Liver (tissue), 9 donors: Measurements from ENCODE around the gene RBM33. TPM values are rescaled to one million over a fixed set of nuclear protein-coding genes. Genes with fewer than 3 reads are reported as not detected.
A peak's percentile ranks its signal among the peaks of the same experiment; 100 is the strongest.

Experiments
- DNase-seq: peaks from one replicate; pipeline ENCODE4 v3.0.0-alpha.2; 2017; ENCODE audit warnings: low spot score
- H3K27ac ChIP-seq, 2 donors: one replicate each; pipeline ENCODE4 v1.7.0; 2013; ENCODE audit warnings: inconsistent platforms in 2 of 2, low read length in 2 of 2, control low read depth in 1 of 2, low read depth in 1 of 2, mild to moderate bottlenecking in 1 of 2
- H3K27me3 ChIP-seq, 4 donors: one replicate each; pipeline versions ENCODE4 v1.6.1 to v1.7.0; 2013; ENCODE audit warnings: low read length in 3 of 4, inconsistent platforms in 1 of 4, mild to moderate bottlenecking in 1 of 4, moderate library complexity in 1 of 4; ENCODE audit not compliant: control insufficient read depth in 4 of 4, insufficient read depth in 4 of 4
- H3K36me3 ChIP-seq, 4 donors: one replicate each; pipeline versions ENCODE4 v1.6.1 to v1.7.0; 2013; ENCODE audit warnings: low read length in 3 of 4, mild to moderate bottlenecking in 3 of 4, low read depth in 1 of 4, moderate library complexity in 1 of 4; ENCODE audit not compliant: control insufficient read depth in 4 of 4, insufficient read depth in 3 of 4
- H3K4me1 ChIP-seq, 4 donors: one replicate each; pipeline versions ENCODE4 v1.6.1 to v1.7.0; 2013; ENCODE audit warnings: low read length in 3 of 4, mild to moderate bottlenecking in 3 of 4, moderate library complexity in 1 of 4; ENCODE audit not compliant: control insufficient read depth in 4 of 4, insufficient read depth in 4 of 4
- H3K4me3 ChIP-seq, 3 donors: one replicate each; pipeline versions ENCODE4 v1.6.1 to v1.7.0; 2013; ENCODE audit warnings: low read length in 3 of 3, control low read depth in 1 of 3, low read depth in 1 of 3, mild to moderate bottlenecking in 1 of 3
- H3K9ac ChIP-seq, 2 donors: one replicate each; pipeline ENCODE4 v1.7.0; 2013; ENCODE audit warnings: low read length in 2 of 2, mild to moderate bottlenecking in 2 of 2, moderate library complexity in 2 of 2, control low read depth in 1 of 2, low read depth in 1 of 2
- H3K9me3 ChIP-seq, 4 donors: one replicate each; pipeline versions ENCODE4 v1.6.1 to v1.7.0; 2013; ENCODE audit warnings: low read length in 3 of 4; ENCODE audit not compliant: control insufficient read depth in 4 of 4
- ATF3 ChIP-seq: IDR thresholded peaks from 2 replicates; pipeline ENCODE4 v1.6.1; 2016; ENCODE audit warnings: antibody characterized with exemption
- CTCF ChIP-seq: fragments of 150-350 bp; IDR thresholded peaks from 2 replicates; pipeline ENCODE4 v1.5.1; 2017; ENCODE audit warnings: improper control_type of control experiment, low read depth, low read length; ENCODE audit not compliant: missing input control
- EGR1 ChIP-seq, 2 donors: IDR thresholded peaks; 2 replicates each; pipeline ENCODE4 v1.6.1; 2016 to 2018; ENCODE audit warnings: antibody characterized with exemption in 2 of 2, low read depth in 2 of 2
- FOXA1 ChIP-seq: IDR thresholded peaks from 2 replicates; pipeline ENCODE4 v1.6.1; 2016; ENCODE audit warnings: antibody characterized with exemption
- FOXA2 ChIP-seq: IDR thresholded peaks from 2 replicates; pipeline ENCODE4 v1.6.1; 2016; ENCODE audit warnings: antibody characterized with exemption
- GABPA ChIP-seq, 2 donors: IDR thresholded peaks in 1 of 2; conservative IDR thresholded peaks in 1 of 2; 2 replicates each; pipeline ENCODE4 v1.6.1; 2016; ENCODE audit warnings: antibody characterized with exemption in 2 of 2, mild to moderate bottlenecking in 1 of 2, moderate library complexity in 1 of 2
- HNF4A ChIP-seq, 2 donors: conservative IDR thresholded peaks; 2 replicates each; pipeline ENCODE4 v1.6.1; 2016; ENCODE audit warnings: antibody characterized with exemption in 2 of 2, mild to moderate bottlenecking in 2 of 2
- HNF4G ChIP-seq: IDR thresholded peaks from 2 replicates; pipeline ENCODE4 v1.6.1; 2016; ENCODE audit warnings: antibody characterized with exemption
- JUND ChIP-seq, 2 donors: IDR thresholded peaks; 2 replicates each; pipeline ENCODE4 v1.6.1; 2016; ENCODE audit warnings: antibody characterized with exemption in 2 of 2
- MAX ChIP-seq: IDR thresholded peaks from 2 replicates; pipeline ENCODE4 v1.6.1; 2016; ENCODE audit warnings: antibody characterized with exemption
- NR2F2 ChIP-seq: IDR thresholded peaks from 2 replicates; pipeline ENCODE4 v1.6.1; 2016; ENCODE audit warnings: antibody characterized with exemption
- RAD21 ChIP-seq, 2 donors: IDR thresholded peaks; 2 replicates each; pipeline ENCODE4 v1.6.1; 2016; ENCODE audit warnings: antibody characterized with exemption in 2 of 2, mild to moderate bottlenecking in 2 of 2
- REST ChIP-seq: IDR thresholded peaks from 2 replicates; pipeline ENCODE4 v1.6.1; 2016; ENCODE audit warnings: antibody characterized with exemption, mild to moderate bottlenecking
- RXRA ChIP-seq, 2 donors: IDR thresholded peaks; 2 replicates each; pipeline ENCODE4 v1.6.1; 2017 to 2018; ENCODE audit warnings: antibody characterized with exemption in 2 of 2, mild to moderate bottlenecking in 1 of 2
- SP1 ChIP-seq: IDR thresholded peaks from 2 replicates; pipeline ENCODE4 v1.6.1; 2018; ENCODE audit warnings: antibody characterized with exemption, mild to moderate bottlenecking
- TAF1 ChIP-seq: conservative IDR thresholded peaks from 2 replicates; pipeline ENCODE4 v1.6.1; 2016; ENCODE audit warnings: antibody characterized with exemption, mild to moderate bottlenecking
- YY1 ChIP-seq: IDR thresholded peaks from 2 replicates; pipeline ENCODE4 v1.6.1; 2016; ENCODE audit warnings: antibody characterized with exemption, mild to moderate bottlenecking
- ZBTB33 ChIP-seq: IDR thresholded peaks from 2 replicates; pipeline ENCODE4 v1.6.1; 2016; ENCODE audit warnings: antibody characterized with exemption
- WGBS: extraction: QIAGEN DNeasy Blood & Tissue Kit; methylation state at CpG from one replicate; pipeline ENCODE4 v1.1.7; 2013; 5-methylcytosine and 5-hydroxymethylcytosine counted together
- polyA plus RNA-seq, 2 donors: library from polyadenylated mRNA; stranded (reverse) in 1 of 2; unstranded in 1 of 2; fragments of 200-250 nt in 1 of 2; fragments of >200 nt in 1 of 2; fragmentation: Nextera tagmentation in 1 of 2; extraction: Ambion mirVana in 1 of 2; gene quantifications; one replicate each; pipeline versions ENCODE4 v1.2.1 to v1.2.3, GENCODE V29; 2013 to 2015
- total RNA-seq, 2 donors: library from RNA; depleted of rRNA; stranded (reverse); fragments of >200 nt; gene quantifications; one replicate each; pipeline ENCODE4 v1.2.3, GENCODE V29; 2014
- donor health status: healthy.
- donor health status: healthy.
- donor health status: healthy.
- donor health status: healthy.
- donor health status: healthy.

RBM33 gene
- total and polyA plus RNA-seq, 4 donors = 7.8 to 48.9 (median 28.2) TPM

GRCh38 chr7:155738652-155739537 lies 94.4 kb downstream of the RBM33 start:
- 61% methylated on average over 13 of the region's 13 CpGs for WGBS
- no peak overlapping the region for H3K9ac ChIP-seq
- peak; percentile 75 for DNase-seq
- H3K9me3 ChIP-seq = no peaks in the 10 kb centered on the region
- H3K36me3 ChIP-seq = peaks cover 6 to 53% (median 41%) of the 10 kb centered on the region in 4 donors
- H3K4me3 ChIP-seq = no peak overlapping the region
- H3K27me3 ChIP-seq = no peaks in the 10 kb centered on the region
- TF ChIP-seq ZBTB33 = no peak
- no peak for TF ChIP-seq HNF4G
- TF ChIP-seq EGR1 (IDR thresholded peaks at IDR 0.05; ENCODE audit: low read depth in 2 of 2) = no peak
- no peak for TF ChIP-seq JUND (IDR thresholded peaks at IDR 0.05)
- TF ChIP-seq GABPA (IDR thresholded peaks at IDR 0.05 in 1 of 2, conservative IDR thresholded peaks at IDR 0.05 in 1 of 2) = no peak
- TF ChIP-seq FOXA1 = no peak
- peak in 1 of 2 donors; percentile 21 for TF ChIP-seq HNF4A (conservative IDR thresholded peaks at IDR 0.05)
- TF ChIP-seq TAF1 = no peak
- peak in 1 of 2 donors; percentile 61 for TF ChIP-seq RXRA (IDR thresholded peaks at IDR 0.05)
- no peak for TF ChIP-seq NR2F2
- peak; percentile 71 for TF ChIP-seq CTCF
- TF ChIP-seq SP1 = no peak
- TF ChIP-seq FOXA2 = no peak
- TF ChIP-seq YY1 = no peak
- TF ChIP-seq REST = no peak
- no peak for TF ChIP-seq MAX
- peak; percentile 93 to 95 for TF ChIP-seq RAD21 (IDR thresholded peaks at IDR 0.05)
- no peak for TF ChIP-seq ATF3
- H3K4me1 ChIP-seq = peaks cover 0 to 4% (median 0%) of the 10 kb centered on the region in 4 donors
- no peak overlapping the region for H3K27ac ChIP-seq
